Stimulated activated CD4-positive, alpha-beta T cell treated with anti-CD3 and anti-CD28 coated beads, TNF-alpha, amount 100 ng/mL, for 1 hour (primary cell): ENCODE results near the gene RNF168.
"Not testable (repeated sequence)": the region's sequence is repeated elsewhere in the genome, so short reads cannot be mapped to it uniquely, and the experiment has no call there.

ENCODE experiments used
- DNase-seq, 3 donors: peaks; one replicate each; pipeline ENCODE4 v3.0.0-alpha.2; 2020; ENCODE audit warnings: low read depth in 3 of 3, low spot score in 1 of 3

The RNF168 gene

DNA sequence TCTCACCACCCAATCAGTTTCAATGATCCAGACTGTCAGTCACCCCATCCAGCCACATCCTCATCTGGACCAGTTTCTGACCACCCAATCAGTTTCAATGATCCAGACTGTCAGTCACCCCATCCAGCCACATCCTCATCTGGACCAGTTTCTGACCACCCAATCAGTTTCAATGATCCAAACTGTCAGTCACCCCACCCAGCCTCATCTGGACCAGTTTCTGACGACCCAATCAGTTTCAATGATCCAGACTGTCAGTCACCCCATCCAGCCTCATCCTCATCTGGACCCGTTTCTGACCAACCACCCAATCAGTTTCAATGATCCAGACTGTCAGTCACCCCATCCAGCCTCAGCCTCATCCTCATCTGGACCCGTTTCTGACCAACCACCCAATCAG is 33.4 kb downstream of the RNF168 start:
- DNase-seq, result not testable (repeated sequence)

DNA sequence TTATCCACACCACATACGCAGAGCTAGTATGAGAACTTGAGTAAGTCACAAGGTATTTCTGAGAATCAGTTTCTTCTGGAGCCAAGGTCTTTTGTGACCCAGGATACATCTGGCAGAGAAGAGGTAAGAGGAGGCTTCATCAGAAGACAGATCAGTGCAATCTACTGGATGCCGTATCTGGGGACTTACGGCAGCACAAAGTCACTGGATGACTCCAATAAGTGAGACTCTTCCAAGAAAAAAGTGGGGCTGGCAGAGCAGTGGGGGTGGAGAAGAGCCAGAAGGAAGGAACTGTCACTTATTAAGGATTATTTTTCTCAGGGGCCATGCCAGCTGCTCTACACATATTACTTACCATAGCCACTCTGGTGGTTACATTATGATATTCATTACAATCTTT is 39.8 kb downstream of the RNF168 start:
- no peak for DNase-seq

DNA sequence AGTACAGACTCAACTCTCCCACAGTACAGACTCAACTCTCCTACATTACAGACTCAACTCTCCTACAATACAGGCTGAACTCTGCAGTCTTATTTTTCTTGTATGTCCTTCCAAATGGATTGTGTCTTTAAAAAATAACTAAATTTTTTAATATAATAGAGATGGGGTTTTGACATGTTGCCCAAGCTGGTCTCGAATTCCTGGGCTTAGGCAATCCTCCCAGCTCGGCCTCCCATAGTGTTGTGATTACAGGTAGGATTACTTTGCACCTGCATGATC is 40.2 kb downstream of the RNF168 start:
- no peak for DNase-seq

DNA sequence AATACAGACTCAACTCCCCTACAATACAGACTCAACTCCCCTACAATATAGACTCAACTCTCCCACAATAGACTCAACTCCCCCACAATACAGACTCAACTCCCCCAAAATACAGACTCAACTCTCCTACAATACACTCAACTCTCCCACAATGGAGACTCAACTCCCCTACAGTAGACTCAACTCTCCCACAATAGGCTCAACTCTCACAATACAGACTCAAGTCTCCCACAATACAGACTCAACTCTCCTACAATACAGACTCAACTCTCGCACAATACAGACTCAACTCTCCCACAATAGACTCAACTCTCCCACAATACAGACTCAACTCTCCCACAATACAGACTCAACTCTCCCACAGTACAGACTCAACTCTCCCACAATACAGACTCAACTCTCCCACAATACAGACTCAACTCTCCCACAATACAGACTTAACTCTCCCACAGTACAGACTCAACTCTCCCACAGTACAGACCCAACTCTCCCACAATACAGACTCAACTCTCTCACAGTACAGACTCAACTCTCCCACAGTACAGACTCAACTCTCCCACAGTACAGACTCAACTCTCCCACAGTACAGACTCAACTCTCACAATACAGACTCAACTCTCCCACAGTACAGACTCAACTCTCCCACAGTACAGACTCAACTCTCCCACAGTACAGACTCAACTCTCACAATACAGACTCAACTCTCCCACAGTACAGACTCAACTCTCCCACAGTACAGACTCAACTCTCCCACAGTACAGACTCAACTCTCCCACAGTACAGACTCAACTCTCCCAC is 40.7 kb downstream of the RNF168 start:
- DNase-seq, result not testable (repeated sequence)

DNA sequence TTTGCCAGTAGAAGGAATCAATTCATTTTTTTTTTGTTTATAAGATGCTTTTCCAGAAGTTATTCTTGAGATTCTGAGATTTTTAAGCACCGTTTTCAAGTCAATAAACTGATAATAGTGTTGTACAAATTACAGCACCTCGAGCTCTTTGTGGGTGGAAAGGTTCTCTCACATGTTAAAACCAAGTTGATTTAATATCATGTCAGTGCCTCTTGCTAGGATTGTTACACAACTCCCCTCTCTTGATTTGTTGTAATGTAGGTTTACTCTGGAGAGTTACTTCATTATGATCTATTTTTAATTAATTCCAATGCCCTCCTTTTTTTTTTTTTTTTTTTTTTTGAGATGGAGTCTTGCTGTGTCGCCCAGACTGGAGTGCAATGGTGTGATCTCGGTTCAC is 45.5 kb downstream of the RNF168 start:
- no peak for DNase-seq

DNA sequence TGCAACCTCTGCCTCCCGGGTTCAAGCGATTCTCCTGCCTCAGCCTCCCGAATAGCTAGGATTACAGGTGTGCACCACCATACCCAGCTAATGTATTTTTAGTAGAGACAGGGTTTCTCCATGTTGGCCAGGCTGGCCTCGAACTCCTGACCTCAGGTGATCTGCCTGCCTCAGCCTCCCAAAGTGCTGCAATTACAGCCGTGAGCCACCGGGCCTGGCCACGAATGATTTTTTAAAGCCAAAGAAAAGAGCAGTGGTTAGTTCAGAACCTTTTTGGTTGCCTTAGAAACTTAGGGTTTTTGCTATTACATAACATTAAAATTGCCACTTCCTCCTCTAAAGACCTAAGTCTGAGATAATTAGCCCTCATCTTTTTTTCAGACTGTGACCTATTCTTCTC is 46.1 kb downstream of the RNF168 start:
- not testable (repeated sequence) for DNase-seq

DNA sequence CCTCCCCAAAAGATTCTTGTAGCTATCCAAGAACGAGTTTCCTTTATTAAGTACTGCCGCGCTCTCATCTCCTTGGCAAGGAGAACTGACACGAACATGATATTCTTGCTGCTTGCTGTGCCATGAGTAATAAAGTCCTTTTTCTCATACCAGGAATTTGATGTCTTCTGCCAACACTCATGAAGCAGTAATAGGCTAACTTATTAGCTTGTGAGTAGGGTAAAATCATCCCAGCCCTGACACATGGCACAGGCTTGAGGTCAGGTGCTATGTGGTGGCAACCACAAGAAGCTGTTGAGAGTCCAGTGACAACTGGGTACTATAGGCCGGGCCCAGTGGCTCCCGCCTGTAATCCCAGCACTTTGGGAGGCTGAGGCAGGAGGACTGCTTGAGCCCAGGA is 48.6 kb downstream of the RNF168 start:
- DNase-seq, result no peak

DNA sequence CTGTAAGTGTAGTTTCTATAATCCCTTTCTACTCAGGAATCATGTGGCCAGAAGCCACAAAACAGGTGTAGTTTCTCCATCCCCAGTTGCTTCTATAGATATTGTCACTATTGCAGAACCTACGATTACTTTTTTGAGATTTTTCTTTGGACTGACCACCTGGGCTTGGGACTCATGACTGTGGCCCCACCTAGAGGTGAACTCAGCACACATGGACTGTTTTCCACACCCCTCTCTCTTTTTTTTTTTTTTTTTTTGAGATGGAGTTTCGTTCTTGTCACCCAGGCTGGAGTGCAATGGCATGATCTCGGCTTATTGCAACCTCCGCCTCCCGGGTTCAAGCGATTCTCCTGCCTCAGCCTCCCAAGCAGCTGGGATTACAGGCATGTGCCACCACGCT is 58.2 kb downstream of the RNF168 start:
- DNase-seq, result not testable (repeated sequence)

DNA sequence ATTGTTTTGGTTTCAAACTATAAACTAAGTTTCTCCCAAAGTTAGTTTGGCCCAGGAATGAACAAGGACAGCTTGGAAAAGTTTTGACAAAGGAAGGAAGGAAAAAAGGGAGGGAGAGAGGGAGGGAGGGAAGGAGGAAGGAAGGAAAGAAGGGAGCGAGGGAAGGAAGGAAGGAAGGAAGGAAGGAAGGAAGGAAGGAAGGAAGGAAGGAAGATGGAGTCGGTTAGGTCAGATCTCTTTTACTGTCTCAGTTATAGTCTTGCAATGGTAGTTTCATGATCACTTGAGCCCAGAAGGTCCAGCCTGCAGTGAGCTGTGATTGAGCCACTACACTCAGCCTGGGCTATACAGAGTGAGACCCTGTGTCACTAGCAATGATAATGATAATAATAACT is 59.1 kb downstream of the RNF168 start:
- DNase-seq, result no peak

DNA sequence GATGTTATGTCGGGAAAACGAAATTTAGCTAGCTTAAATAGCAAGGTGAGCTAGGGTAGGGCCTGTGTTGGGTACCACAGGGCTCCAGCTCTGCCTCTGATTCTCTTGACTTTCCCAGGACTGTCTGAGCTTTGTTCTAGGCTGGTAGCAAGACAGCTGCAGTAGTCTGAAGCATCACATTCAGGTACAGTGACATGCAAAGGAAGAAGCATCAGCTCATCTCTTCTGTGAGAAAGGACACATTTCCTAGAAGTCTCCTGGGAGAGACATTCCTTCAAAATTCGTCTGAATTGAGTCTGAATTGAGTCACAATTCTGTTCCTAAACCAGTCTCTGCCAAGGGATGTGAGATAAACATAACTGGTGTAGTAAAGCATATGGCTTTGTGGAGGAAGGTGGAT is 62.9 kb downstream of the RNF168 start:
- no peak for DNase-seq

DNA sequence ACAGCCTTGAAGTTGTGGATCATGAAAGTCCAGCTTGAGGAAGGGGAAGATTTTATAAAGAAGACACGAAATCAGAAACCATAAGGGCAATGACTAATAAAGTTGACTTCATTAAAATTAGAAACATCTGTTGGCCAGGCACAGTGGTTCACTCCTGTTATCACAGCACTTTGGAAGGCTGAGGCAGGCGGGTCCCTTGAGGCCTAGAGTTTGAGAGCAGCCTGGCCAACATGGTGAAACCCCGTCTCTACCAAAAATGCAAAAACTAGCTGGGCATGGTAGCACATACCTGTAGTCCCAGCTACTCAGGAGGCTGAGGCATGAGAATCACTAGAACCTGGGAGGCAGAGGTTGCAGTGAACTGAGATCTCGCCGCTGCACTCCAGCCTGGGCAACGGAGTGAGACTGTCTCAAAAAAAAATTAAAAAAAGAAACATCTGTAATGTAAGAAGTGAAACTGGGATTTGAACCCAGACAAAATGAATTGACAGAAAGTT is 63.5 kb downstream of the RNF168 start:
- no peak for DNase-seq

DNA sequence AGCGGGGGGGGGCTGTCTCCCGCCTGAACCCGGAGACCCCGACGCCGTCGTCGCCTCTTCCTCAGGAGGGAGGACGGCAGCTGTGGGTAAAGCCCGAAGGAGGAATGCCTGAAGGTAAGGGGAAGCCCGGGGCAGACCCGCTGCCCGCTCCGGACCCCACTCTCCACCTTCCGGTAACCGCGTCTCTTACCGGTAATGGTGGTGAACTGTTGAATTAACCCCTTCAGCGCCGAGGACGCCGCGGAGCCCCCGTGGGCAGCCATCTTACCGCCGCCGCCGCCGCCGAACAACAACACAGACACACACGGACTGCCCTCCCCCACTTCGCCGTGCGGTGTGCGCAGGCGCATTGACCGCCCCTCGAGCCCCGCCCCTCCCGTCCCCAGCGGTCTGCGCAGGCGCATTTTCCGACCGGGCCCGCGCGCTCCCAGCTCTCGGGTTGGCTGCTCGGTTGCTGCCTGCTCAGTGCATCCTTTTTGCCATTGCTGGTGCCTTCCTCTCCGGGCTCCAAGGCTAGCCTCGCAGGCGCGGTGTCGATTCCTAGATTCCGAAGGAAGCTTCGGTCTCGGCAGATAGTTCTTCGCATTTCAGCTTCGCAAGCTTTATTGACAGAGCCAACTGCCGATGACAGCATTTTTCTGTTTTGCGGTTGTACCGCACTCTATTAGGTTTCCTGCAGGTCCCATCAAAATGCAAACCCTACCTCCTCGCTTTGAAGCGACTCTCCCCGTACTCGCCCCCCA is 71.3 kb downstream of the RNF168 start, which contains the start of gene UBXN7:
UBXN7 (minus strand) TSS at position 291 of the 743 bp plus-strand sequence; CDS start at position 263, 28 bp downstream.
- peak; percentile 89 to 98 (median 97) for DNase-seq

DNA sequence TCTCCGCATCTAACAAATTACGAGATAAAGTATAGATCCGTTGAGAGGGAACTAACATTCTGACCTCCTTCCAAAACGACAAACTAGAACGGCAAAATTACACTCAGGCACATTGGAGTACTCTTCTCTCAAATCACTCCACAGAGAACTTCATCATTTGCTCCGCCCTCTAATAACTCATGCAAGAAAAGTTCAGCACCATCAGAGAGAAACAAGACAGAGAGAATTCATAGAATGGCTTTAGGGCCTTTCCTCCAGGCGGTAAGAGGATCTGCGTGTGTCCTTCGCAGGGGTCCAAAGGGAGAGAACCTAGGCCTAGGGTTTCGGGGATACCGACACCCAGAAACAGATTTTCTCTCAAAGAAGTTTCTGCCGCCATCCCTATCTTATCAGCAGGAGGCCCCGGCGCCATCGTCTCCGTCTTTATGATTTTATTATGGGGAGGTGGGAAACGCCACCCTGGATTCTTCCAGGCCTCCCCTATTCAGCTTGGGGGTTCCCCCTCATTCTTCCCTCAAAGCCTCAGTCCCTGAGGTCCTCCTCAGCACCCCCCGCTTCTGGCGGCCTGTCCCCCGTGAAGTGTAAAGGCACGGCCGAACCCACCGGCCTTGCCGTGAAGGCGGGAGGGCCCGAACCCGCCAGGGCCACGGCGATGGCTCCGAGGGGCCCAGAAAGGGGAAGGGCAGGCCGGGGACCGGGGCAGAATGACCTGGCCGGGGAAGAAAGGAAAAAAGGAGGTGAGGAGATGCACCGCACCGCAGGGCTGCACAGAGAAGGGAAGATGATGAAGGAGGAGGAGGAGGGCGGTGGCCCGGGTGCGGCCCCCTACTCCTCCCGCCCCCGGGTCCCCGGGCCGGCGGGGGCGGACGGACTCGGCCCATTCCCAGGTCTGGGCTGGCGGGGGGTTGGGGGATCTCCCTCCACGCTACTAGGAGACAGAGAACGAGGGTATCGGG is 72.1 kb downstream of the RNF168 start:
- DNase-seq, result peak in 1 of 3 donors; percentile 4

DNA sequence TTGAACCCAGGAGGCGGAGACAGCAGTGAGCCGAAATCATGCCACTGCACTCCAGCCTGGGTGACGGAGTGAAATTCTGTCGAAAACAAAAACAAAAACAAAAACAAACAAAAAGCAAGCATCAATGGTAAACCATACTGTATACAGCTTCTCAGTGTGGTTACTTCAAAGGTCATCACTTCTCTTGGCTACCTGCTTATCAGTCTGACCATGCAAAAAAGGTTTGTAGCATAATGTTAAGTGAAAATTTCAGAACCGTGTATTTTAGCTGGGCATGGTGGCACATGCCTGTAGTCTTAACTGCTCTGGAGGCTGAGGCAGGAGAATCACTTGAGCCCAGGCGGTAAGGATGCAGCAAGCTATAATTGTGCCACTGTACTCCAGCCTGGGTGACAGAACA is 75.5 kb downstream of the RNF168 start:
- no peak for DNase-seq

DNA sequence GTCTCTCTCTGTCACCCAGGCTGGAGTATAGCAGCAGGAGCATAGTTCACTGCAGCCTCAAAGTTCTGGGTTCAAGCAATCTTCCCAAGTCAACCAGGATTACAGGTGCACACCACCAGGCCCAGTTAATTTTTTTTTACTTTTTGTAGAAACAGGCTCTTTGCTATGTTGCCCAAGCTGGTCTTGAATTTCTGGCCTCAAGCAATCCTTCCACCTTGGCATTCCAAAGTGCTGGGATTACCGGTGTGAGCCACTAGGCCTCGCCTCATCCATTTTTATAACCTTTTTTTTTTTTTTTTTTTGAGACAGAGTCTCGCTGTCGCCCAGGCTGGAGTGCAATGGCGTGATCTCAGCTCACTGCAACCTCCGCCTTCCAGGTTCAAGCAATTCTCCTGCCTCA is 79.1 kb downstream of the RNF168 start:
- not testable (repeated sequence) for DNase-seq

DNA sequence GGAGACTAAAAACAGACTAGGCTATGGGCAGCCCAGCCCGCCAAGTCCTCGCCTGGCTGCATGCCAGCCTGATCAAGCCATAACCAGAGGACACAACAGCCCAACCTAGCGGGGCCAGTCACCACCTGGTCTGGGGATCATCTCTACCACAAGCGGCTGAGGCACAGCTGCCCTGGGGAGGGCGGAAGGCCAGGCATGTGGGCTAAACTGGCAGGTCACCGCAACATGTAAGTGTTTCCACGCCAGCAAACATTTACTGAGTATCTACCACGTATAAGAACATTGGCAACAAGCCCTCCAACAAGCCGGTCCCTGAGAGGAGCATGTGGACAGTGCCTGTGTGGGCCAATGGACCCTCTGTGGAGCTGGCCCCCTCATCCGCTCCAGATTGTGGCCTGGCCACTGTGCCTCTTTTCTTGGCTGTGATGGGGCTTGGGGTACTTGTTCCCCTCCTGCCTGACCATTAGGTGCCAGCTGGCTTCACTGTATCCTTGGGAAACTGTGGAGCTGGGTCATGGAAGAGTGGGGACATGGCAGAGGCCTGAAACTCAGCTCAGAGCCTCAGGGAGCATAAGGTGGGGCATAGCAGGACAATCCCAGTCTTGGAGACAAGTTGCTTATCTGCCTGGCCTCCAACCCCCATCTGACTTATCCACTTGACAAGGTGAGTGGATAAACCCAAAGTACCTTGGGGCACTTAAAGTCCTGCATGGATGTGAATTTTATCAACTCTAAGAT is 80.4 kb downstream of the RNF168 start:
- no peak for DNase-seq

DNA sequence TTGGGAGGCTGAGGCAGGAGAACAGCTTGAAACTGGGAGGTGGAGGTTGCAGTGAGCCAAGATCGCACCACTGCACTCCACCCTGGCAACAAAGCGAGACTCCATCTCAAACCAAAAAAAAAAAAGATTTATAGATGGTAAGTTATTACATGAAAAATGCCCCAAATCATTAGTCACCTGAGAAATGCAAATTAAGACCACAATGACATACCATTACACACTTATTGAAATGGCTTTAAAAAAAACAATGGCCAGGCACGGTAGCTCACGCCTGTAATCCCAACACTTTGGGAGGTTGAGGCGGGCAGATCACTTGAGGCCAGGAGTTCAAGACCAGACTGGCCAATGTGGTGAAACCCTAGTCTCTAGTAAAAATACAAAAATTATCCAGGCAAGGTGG is 81.9 kb downstream of the RNF168 start:
- DNase-seq, result not testable (repeated sequence)

DNA sequence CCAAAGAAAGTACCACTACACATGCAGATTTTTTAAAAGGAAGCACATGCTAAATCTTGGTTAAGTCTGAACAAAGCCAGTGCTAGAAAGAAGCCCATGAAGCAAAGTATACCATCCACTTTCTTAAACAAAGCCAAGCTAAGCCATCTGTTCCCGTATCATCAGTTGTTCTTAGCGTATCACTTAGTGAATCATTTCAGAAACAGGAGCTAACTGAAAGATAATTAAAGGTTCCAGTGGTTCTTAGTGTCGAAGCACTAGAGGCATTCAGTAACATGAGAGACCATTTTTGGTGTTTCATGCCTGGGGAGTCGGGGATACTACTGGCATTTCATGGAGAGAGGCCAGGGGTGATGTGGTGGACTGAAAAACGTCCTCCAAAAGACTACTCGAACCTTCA is 84.2 kb downstream of the RNF168 start:
- DNase-seq, result no peak
